ENCODE measurements around the gene SLC25A22. TPM values are rescaled to one million over a fixed set of nuclear protein-coding genes. Genes with fewer than 3 reads are reported as not detected.

Gene SLC25A22
- total RNA-seq = 10 to 100 TPM; 20.6 to 40.2 (median 29.9) TPM
- long read RNA-seq = 0 reads

DNA sequence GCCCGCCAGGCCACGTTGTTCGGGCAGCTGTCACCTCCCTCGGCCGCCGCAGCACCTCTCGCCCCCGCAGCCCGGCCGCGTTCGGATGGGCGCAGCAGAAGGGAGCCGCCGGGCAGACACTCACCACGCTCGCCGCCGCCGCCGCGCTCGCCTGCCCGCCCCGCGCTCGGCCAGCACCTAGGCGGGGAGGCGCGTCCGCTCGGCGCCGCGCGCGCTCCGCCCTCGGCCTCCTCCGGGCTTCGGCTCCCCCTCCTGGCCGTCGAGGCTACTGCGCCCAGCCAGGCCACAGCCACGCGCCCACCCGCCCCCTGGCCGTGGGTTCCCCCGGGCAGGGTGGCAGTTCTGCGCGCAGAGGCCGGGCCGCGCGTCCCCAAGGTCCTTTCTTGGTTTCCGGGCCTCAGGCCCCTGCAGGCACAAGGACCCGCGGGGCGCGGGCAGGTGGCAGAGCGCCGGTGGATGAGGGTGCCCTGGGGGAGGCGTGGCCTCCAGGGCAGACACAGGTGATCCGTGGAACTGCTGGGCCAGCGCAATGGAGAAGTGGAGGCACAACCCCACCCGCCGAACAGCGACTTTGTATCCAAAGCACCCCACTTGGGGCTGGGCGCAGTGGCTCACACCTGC lies at the start of gene SLC25A22:
Gene SLC25A22 (minus strand): TSS at position 189 of the 621 bp plus-strand sequence. CDS start 3,275 bp downstream, outside the sequence.
- peaks cover 0 to 30% (median 11%) of the 10 kb centered on the region in 4 donors for H3K4me1 ChIP-seq
- peak within 1 kb of the TSS; percentile 63 to 73 (median 67) for H3K4me3 ChIP-seq
- no peak for TF ChIP-seq POLR2A (IDR thresholded peaks at IDR 0.05)
- TF ChIP-seq, protein P1, sequence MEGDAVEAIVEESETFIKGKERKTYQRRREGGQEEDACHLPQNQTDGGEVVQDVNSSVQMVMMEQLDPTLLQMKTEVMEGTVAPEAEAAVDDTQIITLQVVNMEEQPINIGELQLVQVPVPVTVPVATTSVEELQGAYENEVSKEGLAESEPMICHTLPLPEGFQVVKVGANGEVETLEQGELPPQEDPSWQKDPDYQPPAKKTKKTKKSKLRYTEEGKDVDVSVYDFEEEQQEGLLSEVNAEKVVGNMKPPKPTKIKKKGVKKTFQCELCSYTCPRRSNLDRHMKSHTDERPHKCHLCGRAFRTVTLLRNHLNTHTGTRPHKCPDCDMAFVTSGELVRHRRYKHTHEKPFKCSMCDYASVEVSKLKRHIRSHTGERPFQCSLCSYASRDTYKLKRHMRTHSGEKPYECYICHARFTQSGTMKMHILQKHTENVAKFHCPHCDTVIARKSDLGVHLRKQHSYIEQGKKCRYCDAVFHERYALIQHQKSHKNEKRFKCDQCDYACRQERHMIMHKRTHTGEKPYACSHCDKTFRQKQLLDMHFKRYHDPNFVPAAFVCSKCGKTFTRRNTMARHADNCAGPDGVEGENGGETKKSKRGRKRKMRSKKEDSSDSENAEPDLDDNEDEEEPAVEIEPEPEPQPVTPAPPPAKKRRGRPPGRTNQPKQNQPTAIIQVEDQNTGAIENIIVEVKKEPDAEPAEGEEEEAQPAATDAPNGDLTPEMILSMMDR (IDR thresholded peaks at IDR 0.05) = peak; percentile 78 to 96 (median 90)
- DNase-seq = peak; percentile 83 to 87 (median 83)
- no peaks in the 10 kb centered on the region for H3K27me3 ChIP-seq
- intact Hi-C loops (cut with DNase I) = no loop called here
- H3K27ac ChIP-seq = peak within 1 kb of the TSS; percentile 70 to 88 (median 85)
- H3K9me3 ChIP-seq = no peaks in the 10 kb centered on the region
- 5% methylated on average over 14 of the region's 69 CpGs for WGBS (ENCODE audit: insufficient coverage, low coverage, low lambda C conversion rate, missing lambda C conversion rate)
- peaks cover 0 to 2% (median 0%) of the 10 kb centered on the region in 4 donors for H3K36me3 ChIP-seq
- ATAC-seq = peak; percentile 53 to 69 (median 68)

- peaks cover 0 to 5% of the 10 kb centered on the region in 2 donors for H3K27me3 ChIP-seq
Measured at GRCh38 chr11:847876-848275, 49.8 kb upstream of the SLC25A22 start.

GRCh38 chr11:846496-847098 lies 48.5 kb upstream of the SLC25A22 start:
- no CpG with 5 or more reads among the region's 11 CpGs for WGBS (ENCODE audit: insufficient coverage, low coverage, low lambda C conversion rate, missing lambda C conversion rate)
- H3K9me3 ChIP-seq = no peaks in the 10 kb centered on the region
- no peak for DNase-seq
- no peak overlapping the region for H3K27ac ChIP-seq
- intact Hi-C loops (cut with DNase I) = loop anchor here in 1 of 2 donors (5.0 kb wide), 1 partner anchor 206 kb away; no protein-coding TSS in a partner anchor
- ATAC-seq = no peak
- TF ChIP-seq POLR2A (IDR thresholded peaks at IDR 0.05) = no peak
- TF ChIP-seq, protein P1 (IDR thresholded peaks at IDR 0.05) = no peak
- no peak overlapping the region for H3K4me3 ChIP-seq
- H3K36me3 ChIP-seq = no peaks in the 10 kb centered on the region
- peaks cover 0 to 27% (median 0%) of the 10 kb centered on the region in 4 donors for H3K4me1 ChIP-seq
- peaks cover 0 to 5% of the 10 kb centered on the region in 2 donors for H3K27me3 ChIP-seq

More at GRCh38 chr11:847876-848275, 49.8 kb upstream of the SLC25A22 start:
- TF ChIP-seq, protein P1 (IDR thresholded peaks at IDR 0.05) = no peak
- TF ChIP-seq POLR2A (IDR thresholded peaks at IDR 0.05) = no peak
- Histone ChIP-seq H3K9me3 (no peaks in the 10 kb centered on the region), H3K4me1 (peaks cover 0 to 26% (median 0%) of the 10 kb centered on the region in 4 donors), H3K27ac (no peak overlapping the region), H3K36me3 (no peaks in the 10 kb centered on the region), H3K4me3 (no peak overlapping the region)
- no CpG with 5 or more reads among the region's 18 CpGs for WGBS (ENCODE audit: insufficient coverage, low coverage, low lambda C conversion rate, missing lambda C conversion rate)
- DNase-seq (no peak), ATAC-seq (no peak)
- intact Hi-C loops (cut with DNase I) = loop anchor here in 1 of 2 donors (5.0 kb wide), 1 partner anchor 204 kb away; no protein-coding TSS in a partner anchor

GRCh38 chr11:845872-846495 lies 47.9 kb upstream of the SLC25A22 start:
- Histone ChIP-seq H3K4me3 (no peak overlapping the region), H3K9me3 (no peaks in the 10 kb centered on the region), H3K27ac (no peak overlapping the region), H3K4me1 (peaks cover 0 to 31% (median under 1%) of the 10 kb centered on the region in 4 donors), H3K36me3 (no peaks in the 10 kb centered on the region), H3K27me3 (peaks cover 0 to 5% of the 10 kb centered on the region in 2 donors)
- intact Hi-C loops (cut with DNase I) = loop anchor here in 1 of 2 donors (5.0 kb wide), 1 partner anchor 206 kb away; no protein-coding TSS in a partner anchor
- no peak for TF ChIP-seq POLR2A (IDR thresholded peaks at IDR 0.05)
- TF ChIP-seq, protein P1 (IDR thresholded peaks at IDR 0.05) = no peak
- no peak for ATAC-seq
- WGBS (ENCODE audit: insufficient coverage, low coverage, low lambda C conversion rate, missing lambda C conversion rate) = no CpG with 5 or more reads among the region's 8 CpGs
- DNase-seq = no peak
